HG03342 (cell line): ENCODE data around the gene TOGARAM2.

Source experiments
- ATAC-seq: cut with Tn5 transposase; IDR thresholded peaks from one replicate; pipeline ENCODE4 v1.9.1; 2021; ENCODE audit warnings: mild to moderate bottlenecking, moderate library complexity; ENCODE audit not compliant: unreplicated experiment

Gene TOGARAM2

DNA sequence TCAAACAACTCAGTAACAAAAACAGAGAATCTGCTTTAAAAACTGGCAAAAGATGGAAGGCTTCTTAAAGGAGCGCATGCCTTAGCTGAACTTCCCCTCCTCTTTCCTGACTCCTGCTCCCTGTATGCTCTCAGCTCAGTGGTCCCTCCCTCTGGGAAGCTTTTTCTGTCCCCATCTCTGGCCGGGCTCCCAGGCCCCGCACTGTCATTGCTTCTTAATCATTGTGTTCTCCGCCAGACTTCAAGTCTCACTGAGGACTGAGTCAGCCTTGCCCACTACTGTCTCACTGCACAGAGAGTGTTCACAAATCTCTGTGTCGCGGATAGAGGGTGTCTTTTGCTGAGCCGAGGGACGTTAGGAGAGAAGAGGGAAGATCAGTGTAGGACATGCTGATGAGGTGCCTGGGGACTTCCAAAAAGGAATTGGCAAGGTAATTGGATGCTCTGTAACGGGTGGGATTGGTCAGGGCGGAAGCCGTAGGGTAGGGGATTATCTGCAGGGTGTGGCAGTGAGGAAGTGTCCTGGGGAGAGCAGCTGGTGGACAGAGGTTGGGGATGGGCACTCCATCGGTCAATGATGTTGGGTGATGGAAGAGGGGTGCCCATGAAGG lies 16.2 kb downstream of the TOGARAM2 start:
- no peak for ATAC-seq

- no peak for ATAC-seq
Measured at GRCh38 chr2:28997847-28998735, 17.0 kb downstream of the TOGARAM2 start.

GRCh38 chr2:29000481-29000880 lies 19.4 kb downstream of the TOGARAM2 start:
- ATAC-seq, result peak; percentile 98

- ATAC-seq, result no peak
Measured at GRCh38 chr2:29000956-29001355, 19.9 kb downstream of the TOGARAM2 start.

DNA sequence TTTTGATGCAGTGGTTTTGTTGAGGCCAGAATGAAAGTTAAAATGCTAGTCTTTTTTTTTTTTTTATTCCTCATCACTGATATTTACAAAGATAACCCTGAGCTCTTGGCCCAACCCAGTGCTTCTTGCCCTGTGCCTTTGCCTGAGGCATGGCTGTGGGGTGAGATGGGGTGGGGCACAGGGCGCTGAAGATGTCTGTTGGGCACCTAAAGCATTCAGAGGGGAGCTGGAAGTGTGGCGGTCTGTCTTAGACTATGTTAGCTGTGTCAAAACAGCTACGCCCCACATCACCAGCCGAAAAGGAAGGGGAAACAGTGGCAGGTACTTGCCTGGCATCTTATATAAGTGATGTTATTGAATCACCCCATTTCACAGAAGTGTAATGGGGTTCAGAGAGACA lies 20.7 kb downstream of the TOGARAM2 start:
- no peak for ATAC-seq

DNA sequence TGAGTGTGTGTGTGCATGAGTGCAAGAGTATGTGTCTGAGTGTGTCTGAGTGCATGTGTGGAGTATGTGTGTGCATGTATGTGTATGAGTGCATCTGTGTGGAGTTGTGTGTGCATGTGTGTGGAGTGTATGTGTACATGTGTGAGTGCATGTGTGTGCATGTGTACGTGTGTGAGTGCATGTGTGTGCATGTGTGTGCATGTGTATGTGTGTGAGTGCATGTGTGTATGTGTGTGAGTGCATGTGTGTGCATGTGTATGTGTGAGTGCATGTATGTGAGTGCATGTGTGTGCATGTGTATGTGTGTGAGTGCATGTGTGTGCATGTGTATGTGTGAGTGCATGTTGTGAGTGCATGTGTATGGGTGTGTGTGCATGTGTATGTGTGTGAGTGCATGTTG lies 23.7 kb downstream of the TOGARAM2 start:
- no peak for ATAC-seq

DNA sequence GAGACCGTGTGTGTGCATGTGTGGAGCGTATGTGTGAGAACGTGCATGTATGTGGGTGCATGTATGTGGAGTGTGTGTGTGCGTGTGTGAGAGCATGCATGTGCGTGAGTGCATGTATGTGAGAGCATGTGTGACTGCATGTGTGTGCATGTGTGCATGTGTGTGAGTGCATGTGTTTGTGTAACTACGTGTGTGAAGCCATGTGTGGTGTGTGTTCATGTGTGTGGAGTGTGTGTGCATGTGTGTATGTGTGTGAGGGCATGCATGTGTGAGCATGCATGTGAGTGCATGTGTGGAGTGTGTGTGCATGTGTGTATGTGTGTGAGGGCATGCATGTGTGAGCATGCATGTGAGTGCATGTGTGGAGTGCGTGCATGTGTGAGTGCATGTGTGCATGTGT lies 24.2 kb downstream of the TOGARAM2 start:
- ATAC-seq, result no peak

DNA sequence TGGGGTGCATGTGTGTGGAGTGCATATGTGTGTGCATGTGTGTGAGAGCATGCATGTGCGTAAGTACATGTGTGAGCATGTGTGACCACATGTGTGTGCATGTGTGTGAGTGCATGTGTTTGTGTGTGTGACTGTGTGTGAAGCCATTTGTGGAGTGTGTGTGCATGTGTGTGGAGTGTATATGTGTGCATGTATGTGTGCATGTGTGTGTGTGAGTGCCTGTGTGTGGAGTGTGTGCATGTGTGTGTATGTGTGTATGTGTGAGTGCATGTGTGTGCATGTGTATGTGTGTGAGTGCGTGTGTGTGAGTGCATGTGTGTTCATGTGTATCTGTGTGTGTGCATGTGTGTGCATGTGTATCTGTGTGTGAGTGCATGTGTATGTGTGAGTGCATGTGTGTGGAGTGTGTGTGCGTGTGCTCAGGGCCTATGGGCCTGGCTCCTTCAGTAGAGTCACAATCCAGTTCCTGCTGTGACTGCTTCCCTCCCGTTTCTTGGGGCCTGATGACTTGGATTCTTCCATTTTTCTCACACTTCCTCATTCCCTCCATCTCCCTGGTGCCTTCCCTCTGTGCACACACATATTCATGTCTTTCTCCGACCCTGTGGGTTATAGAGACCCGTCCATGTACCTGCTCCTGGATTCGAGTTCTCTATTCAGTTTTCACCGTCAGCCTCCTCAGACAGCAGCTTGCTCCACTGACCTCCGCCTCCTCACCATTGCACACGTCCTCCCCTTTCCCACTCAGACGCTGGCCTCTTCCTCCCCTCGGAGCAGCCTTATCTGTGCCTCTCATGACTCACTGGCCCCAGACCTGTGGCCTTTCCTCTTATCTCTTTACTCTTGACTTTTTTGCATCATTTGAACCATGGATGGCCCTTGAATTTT lies 25.2 kb downstream of the TOGARAM2 start:
- ATAC-seq, result no peak

DNA sequence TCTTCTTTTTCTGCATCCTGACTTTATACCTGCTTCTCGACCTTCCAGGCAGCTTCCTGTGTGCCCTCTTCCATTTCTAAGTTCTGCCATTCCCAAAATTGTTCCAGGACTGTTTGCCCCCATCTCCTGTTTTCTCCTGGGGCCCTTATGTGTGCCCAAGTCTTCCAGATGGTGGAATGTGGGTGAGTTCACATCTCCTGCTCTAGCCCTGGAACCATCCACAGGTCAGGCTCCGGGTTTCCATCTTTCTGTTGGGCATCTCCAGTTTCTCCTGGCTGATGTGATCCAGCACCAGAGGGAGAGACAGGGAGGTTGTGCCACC lies 25.8 kb downstream of the TOGARAM2 start:
- ATAC-seq, result no peak

- ATAC-seq, result no peak
Measured at GRCh38 chr2:29009270-29009669, 28.2 kb downstream of the TOGARAM2 start.

GRCh38 chr2:29009711-29010677 lies 28.9 kb downstream of the TOGARAM2 start:
- ATAC-seq, result no peak

DNA sequence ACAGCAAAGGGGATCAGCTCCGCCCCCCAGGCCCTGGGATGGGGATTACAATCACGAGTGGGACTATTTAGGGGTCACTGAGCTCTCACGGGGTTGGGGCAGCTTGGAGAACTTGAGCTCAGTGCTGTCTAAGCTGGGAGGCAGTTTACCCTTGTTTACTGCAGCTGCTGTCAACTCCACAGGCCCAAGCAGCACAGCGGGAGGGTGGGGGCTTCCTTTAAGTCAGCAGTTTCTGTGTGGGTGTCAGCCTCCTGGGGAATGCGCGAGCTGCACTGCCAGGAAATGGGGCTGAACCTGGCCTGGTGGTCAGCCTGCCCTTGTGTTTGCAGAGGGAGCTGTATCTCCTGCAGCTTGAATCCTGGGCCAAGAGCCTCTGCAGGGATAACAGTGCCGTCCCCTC lies 29.8 kb downstream of the TOGARAM2 start:
- no peak for ATAC-seq

DNA sequence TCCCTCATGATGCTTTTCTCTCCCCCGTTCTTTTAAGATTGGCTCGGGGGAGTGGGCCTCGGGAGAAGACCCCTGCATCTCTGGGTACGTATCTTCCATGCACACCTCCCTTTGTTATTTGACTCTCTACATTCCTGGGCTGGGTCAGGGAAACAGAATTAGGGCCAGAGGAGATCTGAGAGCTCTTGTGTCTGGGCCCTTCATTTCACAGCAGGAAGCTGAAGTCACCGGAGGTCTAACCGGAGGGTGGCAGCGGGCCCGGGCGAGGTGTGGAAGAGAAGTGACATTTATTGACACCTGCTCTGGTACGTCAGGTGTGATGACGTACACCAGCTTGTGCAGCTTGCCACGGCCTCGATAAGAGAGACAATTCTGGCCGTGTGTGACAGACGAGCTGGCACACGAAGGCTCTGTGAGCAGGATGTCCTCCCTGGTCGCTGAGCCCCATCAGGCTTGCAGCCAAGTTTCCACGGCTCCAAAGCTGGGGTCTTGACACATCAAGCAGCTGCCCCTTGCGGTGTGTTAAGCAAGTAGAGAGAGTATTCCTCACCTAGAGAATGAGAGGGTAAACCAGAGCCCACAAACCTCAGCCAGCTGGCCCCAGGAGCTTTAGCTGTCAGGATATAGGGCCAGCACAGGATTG lies 30.4 kb downstream of the TOGARAM2 start:
- no peak for ATAC-seq

- ATAC-seq, result no peak
Measured at GRCh38 chr2:29012211-29012681, 31.1 kb downstream of the TOGARAM2 start.

GRCh38 chr2:29013057-29013780 lies 32.1 kb downstream of the TOGARAM2 start:
- no peak for ATAC-seq

DNA sequence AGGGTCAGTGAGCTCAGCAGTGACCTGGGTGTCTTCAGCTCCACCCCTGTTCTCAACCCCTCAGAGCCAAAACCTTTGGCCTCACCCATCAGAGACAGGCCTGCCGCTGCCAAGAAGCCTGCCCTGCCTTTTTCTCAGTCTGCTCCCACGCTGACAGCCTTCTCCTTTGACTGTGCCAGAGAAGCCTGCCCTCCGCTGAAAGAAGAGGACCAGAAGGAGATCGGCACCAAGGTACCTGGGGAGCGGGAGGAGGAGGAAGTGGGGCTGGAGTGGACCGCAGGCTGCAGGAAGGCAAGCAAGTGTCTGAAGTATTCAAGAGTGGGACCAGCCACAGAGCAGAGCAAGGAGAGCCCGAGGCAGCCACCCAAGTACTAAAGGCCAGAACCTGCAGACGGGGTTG lies 33.2 kb downstream of the TOGARAM2 start:
- no peak for ATAC-seq

DNA sequence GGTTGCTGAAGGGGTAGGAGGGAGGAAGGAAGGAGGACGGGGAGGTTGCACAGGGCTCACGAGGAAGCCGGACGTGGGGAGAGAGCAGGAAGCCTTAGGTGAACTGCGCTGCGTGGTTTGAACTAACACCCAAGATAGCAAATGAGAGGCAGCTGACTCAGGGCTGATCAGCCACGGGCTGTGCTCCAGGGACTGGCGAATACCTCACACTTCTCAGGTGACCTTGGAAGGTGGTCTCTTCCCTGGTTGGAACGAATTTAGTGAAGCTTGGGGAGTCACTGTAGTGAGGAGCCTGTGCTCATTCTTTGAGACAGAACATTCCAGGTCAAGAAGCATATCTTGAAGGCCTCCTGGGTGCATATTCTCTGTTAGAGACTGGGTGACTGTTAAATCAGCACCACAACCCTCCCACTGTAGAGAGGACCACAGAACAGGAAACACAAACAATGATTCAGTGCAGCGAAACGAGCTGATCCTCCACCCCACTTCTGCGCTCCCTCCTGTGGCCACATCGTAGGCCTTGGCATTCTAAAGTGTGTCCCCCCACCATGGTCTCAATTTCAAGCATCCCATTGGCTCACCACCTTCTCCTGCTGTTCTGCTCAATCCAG lies 33.8 kb downstream of the TOGARAM2 start:
- peak; percentile 53 for ATAC-seq

DNA sequence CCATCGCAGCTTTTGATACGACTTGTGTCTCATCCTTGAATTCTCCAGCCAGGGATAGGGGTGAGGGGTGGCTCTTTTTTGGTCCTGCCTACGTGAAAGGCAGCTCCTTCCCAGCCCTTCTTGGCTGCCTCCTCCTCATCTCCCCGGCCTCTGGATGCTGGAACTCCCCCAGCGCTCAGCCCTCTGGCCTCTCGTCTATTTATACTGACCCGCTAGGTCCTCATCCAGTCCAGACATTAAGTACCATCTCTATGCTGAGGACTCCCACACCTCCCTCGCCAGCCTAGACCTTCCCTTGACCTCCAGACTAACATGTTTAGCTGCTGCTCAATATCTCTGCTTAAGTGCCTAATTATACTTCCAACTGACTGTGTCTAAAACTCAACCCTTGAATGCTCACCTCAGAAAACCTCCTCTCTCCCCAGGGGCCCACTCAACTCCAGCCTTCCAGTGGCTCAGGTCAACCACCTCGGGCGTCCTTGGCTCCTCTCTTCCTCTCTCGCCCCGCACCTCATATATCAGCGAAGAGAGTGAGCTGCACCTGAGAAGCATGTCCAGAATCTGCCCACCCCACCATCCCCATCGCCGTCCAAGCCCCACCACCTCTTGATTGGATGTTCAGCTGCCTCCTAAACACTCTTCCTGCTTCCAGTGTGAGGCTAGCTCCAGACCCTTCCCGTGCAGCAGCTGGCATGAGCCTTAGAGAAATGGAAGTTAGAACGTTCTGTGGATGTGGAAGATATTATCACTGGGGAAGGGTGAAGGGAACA lies 34.8 kb downstream of the TOGARAM2 start:
- no peak for ATAC-seq
